ENCODE measurements around the gene VPS39.

Gene VPS39

DNA sequence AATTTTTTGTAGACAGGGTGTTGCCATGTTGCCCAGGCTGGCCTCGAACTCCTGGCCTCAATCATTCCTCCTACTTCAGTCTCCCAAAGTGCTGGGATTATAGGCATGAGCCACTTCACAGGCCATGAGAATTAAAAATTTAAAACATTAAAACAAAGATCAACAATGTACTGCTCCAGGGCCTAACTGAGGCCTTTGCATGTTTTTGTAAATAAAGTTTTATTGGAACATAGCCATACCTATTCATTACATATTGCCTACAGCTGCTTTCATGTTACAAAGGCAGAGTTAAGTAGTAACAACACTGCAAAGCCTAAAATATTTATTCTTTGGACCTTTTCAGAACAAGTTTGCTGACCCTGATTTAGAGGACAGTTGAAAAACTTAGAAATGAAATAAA, 9.6 kb downstream of the VPS39 start:
- no peak for DNase-seq
- Histone ChIP-seq H4K20me1 (ENCODE audit: insufficient read depth, low read length) (no peaks in the 10 kb centered on the region), H3K9me3 (replicated peaks; ENCODE audit: insufficient read depth, low read length) (no peaks in the 10 kb centered on the region), H3K4me1 (ENCODE audit: low read length) (no peaks in the 10 kb centered on the region), H3K9me2 (replicated peaks; ENCODE audit: insufficient read depth, low read length) (no peaks in the 10 kb centered on the region), H3K36me3 (replicated peaks; ENCODE audit: insufficient read depth, low read length) (peaks cover 10% of the 10 kb centered on the region), H3K27me3 (replicated peaks; ENCODE audit: insufficient read depth, low read length) (no peaks in the 10 kb centered on the region), H3F3A (ENCODE audit: insufficient read depth, low read length) (no peaks in the 10 kb centered on the region), H2AFZ (ENCODE audit: low read length) (no peak overlapping the region), H3K79me2 (ENCODE audit: low read length) (peaks cover 32% of the 10 kb centered on the region), H3K9ac (ENCODE audit: low read length) (no peak overlapping the region), H3K4me3 (ENCODE audit: low read length) (no peak overlapping the region), H3K4me2 (ENCODE audit: low read depth, low read length) (no peak overlapping the region), H3K27ac (ENCODE audit: low read length) (no peak overlapping the region)
- TF ChIP-seq EZH2 (optimal IDR thresholded peaks at IDR 0.05; ENCODE audit: low read depth, low read length) (no peak), EZH2phosphoT487 (IDR thresholded peaks at IDR 0.05; ENCODE audit: low read length) (no peak)
- TF ChIP-seq, protein P1, sequence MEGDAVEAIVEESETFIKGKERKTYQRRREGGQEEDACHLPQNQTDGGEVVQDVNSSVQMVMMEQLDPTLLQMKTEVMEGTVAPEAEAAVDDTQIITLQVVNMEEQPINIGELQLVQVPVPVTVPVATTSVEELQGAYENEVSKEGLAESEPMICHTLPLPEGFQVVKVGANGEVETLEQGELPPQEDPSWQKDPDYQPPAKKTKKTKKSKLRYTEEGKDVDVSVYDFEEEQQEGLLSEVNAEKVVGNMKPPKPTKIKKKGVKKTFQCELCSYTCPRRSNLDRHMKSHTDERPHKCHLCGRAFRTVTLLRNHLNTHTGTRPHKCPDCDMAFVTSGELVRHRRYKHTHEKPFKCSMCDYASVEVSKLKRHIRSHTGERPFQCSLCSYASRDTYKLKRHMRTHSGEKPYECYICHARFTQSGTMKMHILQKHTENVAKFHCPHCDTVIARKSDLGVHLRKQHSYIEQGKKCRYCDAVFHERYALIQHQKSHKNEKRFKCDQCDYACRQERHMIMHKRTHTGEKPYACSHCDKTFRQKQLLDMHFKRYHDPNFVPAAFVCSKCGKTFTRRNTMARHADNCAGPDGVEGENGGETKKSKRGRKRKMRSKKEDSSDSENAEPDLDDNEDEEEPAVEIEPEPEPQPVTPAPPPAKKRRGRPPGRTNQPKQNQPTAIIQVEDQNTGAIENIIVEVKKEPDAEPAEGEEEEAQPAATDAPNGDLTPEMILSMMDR (IDR thresholded peaks at IDR 0.05; ENCODE audit: low read length) = no peak

DNA sequence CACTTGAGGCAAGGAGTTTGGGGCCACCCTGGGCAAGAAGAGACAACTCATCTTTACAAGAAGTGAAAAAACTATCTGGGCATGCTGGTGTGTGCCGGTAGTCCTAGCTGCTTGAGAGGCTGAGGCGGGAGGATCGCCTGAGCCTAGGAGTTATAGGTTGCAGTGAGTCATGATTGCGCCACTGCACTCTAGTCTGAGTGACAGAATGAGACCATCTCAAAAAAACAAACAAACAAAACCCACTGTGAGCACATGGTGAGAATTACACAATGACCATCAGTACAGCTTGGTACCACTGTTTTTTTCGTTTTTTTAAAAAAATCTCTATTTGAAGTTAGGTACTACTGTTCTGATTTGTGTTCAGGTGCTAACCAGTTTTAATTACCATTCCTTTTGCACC, 13.6 kb downstream of the VPS39 start:
- peaks cover 21% of the 10 kb centered on the region for H3K79me2 ChIP-seq (ENCODE audit: low read length)
- TF ChIP-seq EZH2 (optimal IDR thresholded peaks at IDR 0.05; ENCODE audit: low read depth, low read length) = no peak
- TF ChIP-seq, protein P1 (IDR thresholded peaks at IDR 0.05; ENCODE audit: low read length) = no peak
- no peak for TF ChIP-seq EZH2phosphoT487 (IDR thresholded peaks at IDR 0.05; ENCODE audit: low read length)
- no peak for DNase-seq

DNA sequence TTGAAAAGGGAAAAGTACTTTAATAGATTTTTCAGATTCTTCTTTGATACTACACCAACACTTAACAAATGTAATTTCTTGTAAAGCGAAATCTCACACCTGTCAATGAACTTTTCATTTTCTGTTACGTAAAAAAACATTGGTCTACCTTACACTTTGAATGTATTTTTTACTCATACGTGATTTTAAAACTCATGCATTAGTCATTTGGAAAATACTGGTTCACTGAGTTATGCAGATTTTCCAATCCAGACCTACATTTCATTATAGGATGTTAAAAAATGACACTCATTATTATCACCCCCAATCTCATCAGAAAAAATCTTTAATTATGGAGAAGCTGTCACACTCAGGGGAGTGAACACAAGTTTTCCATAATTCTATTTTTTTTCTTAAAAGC, 14.7 kb downstream of the VPS39 start:
- no peaks in the 10 kb centered on the region for H3K9me2 ChIP-seq (replicated peaks; ENCODE audit: insufficient read depth, low read length)
- peaks cover 16% of the 10 kb centered on the region; the same call in 1 of the 2 replicates for H3K36me3 ChIP-seq (replicated peaks; ENCODE audit: insufficient read depth, low read length)
- H3K4me2 ChIP-seq (ENCODE audit: low read depth, low read length) = no peak overlapping the region
- no peak overlapping the region for H2AFZ ChIP-seq (ENCODE audit: low read length)
- H4K20me1 ChIP-seq (ENCODE audit: insufficient read depth, low read length) = no peaks in the 10 kb centered on the region
- no peak overlapping the region for H3K9ac ChIP-seq (ENCODE audit: low read length)
- no peak overlapping the region for H3K27ac ChIP-seq (ENCODE audit: low read length)
- H3K79me2 ChIP-seq (ENCODE audit: low read length) = peaks cover 21% of the 10 kb centered on the region
- DNase-seq = no peak
- H3K9me3 ChIP-seq (replicated peaks; ENCODE audit: insufficient read depth, low read length) = no peaks in the 10 kb centered on the region
- TF ChIP-seq EZH2phosphoT487 (IDR thresholded peaks at IDR 0.05; ENCODE audit: low read length) (no peak), EZH2 (optimal IDR thresholded peaks at IDR 0.05; ENCODE audit: low read depth, low read length) (no peak)
- TF ChIP-seq, protein P1 (IDR thresholded peaks at IDR 0.05; ENCODE audit: low read length) = no peak
- no peaks in the 10 kb centered on the region for H3K27me3 ChIP-seq (replicated peaks; ENCODE audit: insufficient read depth, low read length)
- H3K4me3 ChIP-seq (ENCODE audit: low read length) = no peak overlapping the region
- no peaks in the 10 kb centered on the region for H3K4me1 ChIP-seq (ENCODE audit: low read length)
- H3F3A ChIP-seq (ENCODE audit: insufficient read depth, low read length) = no peaks in the 10 kb centered on the region

More for the DNA sequence above, 13.6 kb downstream of the VPS39 start:
- Histone ChIP-seq H3K36me3 (replicated peaks; ENCODE audit: insufficient read depth, low read length) (peaks cover 16% of the 10 kb centered on the region; the same call in 1 of the 2 replicates), H4K20me1 (ENCODE audit: insufficient read depth, low read length) (no peaks in the 10 kb centered on the region), H2AFZ (ENCODE audit: low read length) (no peak overlapping the region), H3K4me2 (ENCODE audit: low read depth, low read length) (no peak overlapping the region), H3K4me3 (ENCODE audit: low read length) (no peak overlapping the region), H3K27me3 (replicated peaks; ENCODE audit: insufficient read depth, low read length) (no peaks in the 10 kb centered on the region), H3K9me3 (replicated peaks; ENCODE audit: insufficient read depth, low read length) (no peaks in the 10 kb centered on the region), H3K4me1 (ENCODE audit: low read length) (no peaks in the 10 kb centered on the region), H3K9me2 (replicated peaks; ENCODE audit: insufficient read depth, low read length) (no peaks in the 10 kb centered on the region), H3K9ac (ENCODE audit: low read length) (no peak overlapping the region), H3F3A (ENCODE audit: insufficient read depth, low read length) (no peaks in the 10 kb centered on the region), H3K27ac (ENCODE audit: low read length) (no peak overlapping the region)

Measured in MM.1S (cell line).